ENCODE measurements around the gene SEMA4D. TPM values are rescaled to one million over a fixed set of nuclear protein-coding genes. Genes with fewer than 3 reads are reported as not detected.

SEMA4D gene
- total and polyA plus RNA-seq, 9 of the 15 experiments (the other 6 are each of a cell fraction or from before 2014, with no cell fraction given) = 0.38 to 5.1 (median 1.8) TPM

DNA sequence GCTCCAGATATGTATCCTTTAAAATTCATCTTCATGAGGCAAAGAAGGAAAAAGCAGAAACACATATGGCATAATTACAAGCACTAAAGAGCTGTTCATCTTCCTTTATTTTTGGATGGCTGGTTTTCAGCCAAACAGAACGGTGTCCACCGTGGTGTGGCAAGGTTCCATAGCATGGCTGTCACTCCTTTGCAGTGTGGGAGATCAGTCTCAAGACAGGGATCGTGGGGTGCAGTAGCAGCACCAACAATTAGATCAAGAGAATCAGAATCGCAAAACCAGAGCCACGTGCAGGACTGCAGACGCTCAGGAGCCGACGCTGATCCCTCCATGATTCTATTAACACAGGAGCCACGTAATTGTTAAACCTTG, 79.5 kb downstream of the SEMA4D start (continued):
- TF ChIP-seq, protein P1, sequence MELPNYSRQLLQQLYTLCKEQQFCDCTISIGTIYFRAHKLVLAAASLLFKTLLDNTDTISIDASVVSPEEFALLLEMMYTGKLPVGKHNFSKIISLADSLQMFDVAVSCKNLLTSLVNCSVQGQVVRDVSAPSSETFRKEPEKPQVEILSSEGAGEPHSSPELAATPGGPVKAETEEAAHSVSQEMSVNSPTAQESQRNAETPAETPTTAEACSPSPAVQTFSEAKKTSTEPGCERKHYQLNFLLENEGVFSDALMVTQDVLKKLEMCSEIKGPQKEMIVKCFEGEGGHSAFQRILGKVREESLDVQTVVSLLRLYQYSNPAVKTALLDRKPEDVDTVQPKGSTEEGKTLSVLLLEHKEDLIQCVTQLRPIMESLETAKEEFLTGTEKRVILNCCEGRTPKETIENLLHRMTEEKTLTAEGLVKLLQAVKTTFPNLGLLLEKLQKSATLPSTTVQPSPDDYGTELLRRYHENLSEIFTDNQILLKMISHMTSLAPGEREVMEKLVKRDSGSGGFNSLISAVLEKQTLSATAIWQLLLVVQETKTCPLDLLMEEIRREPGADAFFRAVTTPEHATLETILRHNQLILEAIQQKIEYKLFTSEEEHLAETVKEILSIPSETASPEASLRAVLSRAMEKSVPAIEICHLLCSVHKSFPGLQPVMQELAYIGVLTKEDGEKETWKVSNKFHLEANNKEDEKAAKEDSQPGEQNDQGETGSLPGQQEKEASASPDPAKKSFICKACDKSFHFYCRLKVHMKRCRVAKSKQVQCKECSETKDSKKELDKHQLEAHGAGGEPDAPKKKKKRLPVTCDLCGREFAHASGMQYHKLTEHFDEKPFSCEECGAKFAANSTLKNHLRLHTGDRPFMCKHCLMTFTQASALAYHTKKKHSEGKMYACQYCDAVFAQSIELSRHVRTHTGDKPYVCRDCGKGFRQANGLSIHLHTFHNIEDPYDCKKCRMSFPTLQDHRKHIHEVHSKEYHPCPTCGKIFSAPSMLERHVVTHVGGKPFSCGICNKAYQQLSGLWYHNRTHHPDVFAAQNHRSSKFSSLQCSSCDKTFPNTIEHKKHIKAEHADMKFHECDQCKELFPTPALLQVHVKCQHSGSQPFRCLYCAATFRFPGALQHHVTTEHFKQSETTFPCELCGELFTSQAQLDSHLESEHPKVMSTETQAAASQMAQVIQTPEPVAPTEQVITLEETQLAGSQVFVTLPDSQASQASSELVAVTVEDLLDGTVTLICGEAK (IDR thresholded peaks at IDR 0.05) = no peak
- TF ChIP-seq, protein P1 (CRISPR knock-in tag; IDR thresholded peaks at IDR 0.05) = no peak

All from K562 (cell line).